HG03108 (cell line): ENCODE data around the gene PLEKHO2.
"Not testable (repeated sequence)": the region's sequence is repeated elsewhere in the genome, so short reads cannot be mapped to it uniquely, and the experiment has no call there.

Experiments
- ATAC-seq: cut with Tn5 transposase; IDR thresholded peaks from one replicate; pipeline ENCODE4 v1.9.1; 2021; ENCODE audit warnings: moderate library complexity; ENCODE audit not compliant: unreplicated experiment

PLEKHO2 gene, protein sequence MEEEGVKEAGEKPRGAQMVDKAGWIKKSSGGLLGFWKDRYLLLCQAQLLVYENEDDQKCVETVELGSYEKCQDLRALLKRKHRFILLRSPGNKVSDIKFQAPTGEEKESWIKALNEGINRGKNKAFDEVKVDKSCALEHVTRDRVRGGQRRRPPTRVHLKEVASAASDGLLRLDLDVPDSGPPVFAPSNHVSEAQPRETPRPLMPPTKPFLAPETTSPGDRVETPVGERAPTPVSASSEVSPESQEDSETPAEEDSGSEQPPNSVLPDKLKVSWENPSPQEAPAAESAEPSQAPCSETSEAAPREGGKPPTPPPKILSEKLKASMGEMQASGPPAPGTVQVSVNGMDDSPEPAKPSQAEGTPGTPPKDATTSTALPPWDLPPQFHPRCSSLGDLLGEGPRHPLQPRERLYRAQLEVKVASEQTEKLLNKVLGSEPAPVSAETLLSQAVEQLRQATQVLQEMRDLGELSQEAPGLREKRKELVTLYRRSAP

DNA sequence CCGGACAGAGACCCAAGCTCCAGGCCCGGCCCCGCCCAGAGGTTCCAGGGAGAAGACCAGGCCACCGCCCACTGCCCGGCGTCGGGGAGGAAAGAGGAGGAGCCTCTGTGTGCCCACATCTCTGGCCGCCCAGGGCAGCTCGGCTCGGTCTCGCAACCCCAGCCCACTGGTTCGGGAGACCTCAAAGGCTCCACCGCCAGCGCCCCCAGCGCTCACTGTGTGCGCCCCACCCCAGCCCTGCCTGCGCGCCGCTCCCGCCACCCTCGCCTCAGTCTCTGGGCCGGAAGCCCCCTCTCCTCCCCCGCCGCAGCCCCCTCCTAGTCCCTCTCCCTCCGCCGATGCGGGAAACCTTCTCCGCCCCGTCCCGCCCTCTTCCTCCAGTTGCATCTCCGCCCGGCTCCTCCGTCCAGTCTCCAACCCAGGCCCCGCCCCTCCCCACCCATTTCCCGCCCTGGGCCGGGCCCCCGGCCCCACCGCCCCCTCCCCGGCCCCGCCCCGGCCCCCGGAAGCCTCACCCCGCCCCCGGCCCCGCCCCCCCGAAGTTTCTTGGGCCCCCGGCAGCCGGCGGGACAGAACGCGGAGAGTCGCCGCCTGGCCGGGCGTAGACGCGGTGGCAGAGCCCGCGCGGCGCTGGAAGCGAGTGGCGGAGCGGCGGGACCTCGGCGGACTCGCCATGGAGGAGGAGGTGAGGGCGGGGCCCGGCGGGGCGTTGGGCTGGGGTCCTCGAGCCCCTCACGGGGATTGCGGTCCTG lies at the start of gene PLEKHO2:
PLEKHO2 (plus strand) TSS at position 572 of the 752 bp plus-strand sequence; CDS start at position 674, 102 bp downstream.
- peak; percentile 52 for ATAC-seq

DNA sequence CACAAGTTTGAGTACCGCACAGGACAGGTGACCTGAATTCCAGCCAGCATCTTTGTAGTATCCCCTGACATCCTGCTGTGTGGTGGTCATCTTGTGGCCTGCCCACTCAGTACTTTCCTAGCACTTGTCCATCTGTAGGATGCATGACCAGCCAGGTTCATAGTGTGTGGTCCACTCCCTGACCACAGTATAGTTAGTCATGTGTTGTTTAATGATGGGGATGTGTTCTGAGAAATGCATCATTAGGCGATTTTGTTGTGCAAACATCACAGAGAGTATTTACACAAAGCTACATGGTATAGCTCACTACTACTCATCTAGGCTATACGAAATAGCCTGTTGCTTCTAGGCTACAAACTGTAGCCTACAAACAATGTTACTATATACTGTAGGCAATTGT lies 49.4 kb upstream of the PLEKHO2 start:
- ATAC-seq: no peak

DNA sequence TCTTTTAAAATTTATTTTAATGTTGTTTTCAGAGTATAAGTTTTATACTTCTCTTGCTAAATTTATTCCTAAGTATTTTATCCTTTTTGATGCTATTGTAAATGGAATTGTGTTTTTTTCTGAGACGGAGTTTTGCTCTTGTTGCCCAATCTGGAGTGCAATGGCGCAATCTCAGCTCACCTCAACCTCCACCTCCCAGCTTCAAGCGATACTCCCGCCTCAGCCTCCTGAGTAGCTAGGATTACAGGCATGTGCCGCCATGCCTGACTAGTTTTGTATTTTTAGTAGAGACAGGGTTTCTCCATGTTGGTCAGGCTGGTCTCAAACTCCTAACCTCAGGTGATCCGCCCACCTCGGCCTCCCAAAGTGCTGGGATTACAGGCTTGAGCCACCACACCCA lies 46.4 kb upstream of the PLEKHO2 start:
- ATAC-seq: not testable (repeated sequence)

DNA sequence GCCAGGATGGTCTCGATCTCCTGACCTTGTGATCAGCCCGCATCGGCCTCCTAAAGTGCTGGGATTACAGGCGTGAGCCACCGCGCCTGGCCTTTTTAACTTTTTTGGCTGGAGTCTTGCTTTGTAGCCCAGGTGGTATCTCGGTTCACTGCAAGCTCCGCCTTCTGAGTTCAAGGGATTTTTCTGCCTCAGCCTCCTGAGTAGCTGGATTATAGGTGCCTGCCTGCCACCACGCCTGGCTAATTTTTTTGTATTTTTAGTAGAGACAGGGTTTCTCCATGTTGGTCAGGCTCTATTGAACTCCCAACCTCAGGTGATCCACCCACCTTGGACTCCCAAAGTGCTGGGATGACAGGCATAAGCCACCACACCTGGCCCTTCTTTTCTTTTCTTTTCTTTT lies 45.8 kb upstream of the PLEKHO2 start:
- not testable (repeated sequence) for ATAC-seq

DNA sequence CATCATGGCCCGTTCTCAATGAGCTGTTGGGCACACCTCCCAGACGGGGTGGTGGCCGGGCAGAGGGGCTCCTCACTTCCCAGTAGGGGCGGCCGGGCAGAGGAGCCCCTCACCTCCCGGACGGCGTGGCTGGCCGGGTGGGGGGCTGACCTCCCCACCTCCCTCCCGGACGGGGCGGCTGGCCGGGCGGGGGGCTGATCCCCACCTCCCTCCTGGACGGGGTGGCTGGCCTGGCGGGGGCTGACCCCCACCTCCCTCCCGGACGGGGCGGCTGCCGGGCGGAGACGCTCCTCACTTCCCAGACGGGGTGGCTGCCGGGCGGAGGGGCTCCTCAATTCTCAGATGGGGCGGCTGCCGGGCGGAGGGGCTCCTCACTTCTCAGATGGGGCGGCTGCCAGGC lies 42.8 kb upstream of the PLEKHO2 start:
- ATAC-seq: not testable (repeated sequence)

DNA sequence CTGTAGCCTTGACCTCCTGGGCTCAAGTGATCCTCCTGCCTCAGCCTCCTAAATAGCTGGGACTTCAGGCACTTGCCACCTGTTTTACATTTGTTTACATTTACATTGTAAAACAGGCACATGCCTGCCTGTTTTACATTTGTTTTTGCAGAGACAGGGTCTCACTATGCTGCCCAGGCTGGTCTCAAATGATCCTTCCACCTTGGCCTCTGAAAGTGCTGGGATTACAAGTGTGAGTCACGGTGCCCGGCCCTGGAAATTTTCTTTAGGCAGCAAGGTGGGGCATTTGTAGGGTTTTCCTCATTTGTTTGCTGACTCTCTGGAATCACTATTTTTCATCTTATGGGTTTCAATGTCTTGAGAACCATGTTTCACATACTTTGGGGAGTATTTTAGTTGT lies 41.2 kb upstream of the PLEKHO2 start:
- no peak for ATAC-seq

DNA sequence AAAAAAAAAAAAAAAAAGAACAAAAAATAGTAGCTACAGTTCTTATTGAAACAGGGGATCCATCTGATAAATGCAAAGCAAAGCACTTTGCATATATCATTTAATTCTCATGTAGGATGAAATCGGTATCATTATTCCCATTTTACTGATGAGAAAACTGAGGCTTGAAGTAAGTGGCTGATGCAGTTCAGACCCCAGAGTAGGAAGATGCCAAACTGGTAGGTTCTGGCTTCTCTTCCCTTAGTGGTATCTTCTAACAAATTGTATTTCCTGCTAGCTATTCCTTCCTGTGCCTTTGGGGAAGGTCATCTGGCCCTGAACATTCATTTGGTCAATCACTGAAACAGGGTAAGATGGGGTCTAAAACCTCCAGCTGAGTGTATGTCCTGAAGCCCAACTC lies 38.2 kb upstream of the PLEKHO2 start:
- ATAC-seq: no peak

DNA sequence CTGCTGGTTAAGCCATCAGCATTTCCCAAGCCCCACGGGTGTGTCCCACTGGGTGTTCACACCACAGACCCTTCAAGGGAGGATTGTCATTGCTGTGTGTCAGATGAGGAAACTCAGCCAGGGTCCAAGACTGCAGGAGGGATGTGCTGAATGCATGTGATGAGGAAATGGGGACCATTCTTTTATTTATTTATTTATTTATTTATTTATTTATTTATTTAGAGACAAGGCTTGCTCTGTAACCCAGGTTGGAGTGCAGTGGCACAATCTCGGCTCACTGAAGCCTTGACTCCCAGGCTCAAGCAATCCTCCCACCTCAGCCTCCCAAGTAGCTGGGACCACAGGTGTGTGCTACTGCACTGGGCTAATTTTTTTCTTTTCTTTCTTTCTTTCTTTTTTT lies 37.1 kb upstream of the PLEKHO2 start:
- no peak for ATAC-seq

DNA sequence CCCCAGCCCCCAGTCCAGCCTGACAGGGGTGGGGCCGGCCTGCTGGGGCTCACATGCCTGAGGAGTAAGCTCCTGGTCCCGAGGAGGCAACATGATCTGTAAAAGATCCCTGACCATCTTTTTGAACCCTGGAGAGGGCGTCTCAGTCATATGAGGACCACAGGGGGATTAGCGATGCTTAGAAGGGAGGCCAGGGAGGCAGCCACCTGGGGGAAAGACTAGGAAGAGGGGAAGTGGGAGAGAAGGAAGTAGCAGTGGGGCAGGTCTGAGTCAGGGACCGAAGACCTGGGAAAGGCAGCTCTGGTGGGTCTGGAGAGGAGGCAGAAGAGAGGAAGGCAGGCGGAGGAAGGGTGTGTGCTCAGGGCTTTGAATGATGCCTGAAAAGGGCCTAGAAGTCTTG lies 35.2 kb upstream of the PLEKHO2 start:
- ATAC-seq: no peak

DNA sequence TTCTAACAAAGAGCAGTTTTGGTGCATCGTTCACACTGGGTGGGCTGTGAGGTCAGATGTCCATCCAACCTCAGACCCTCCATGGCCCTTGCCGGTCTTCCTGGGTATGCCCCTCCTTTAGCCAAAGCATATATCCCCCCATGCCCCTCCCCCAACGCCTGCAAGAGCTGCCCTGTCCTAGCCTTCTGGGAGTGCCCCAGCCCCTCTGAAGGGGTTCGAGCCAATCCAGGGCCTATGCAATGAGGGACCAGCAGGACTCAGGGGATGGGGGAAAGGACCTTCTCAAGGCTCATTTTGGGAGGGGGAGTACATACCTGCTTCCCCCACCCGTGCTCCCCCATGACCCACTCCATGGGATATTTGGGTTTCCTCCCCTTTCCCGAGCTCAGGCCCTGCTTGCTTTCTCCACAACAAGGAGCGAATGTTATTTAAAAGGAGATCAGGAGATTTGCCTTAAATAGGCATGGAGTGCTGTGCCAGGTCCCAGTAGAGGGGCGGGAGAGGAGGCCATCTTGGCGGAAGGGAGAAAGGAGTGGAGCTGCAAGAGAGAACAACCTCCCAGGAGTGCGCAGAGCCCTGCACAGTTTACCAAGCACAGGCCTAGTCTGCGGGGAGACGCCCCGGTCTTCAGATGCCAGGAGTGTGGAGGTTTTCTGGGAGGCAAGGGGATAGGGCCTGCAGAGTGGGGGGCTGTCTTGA lies 34.5 kb upstream of the PLEKHO2 start:
- no peak for ATAC-seq

DNA sequence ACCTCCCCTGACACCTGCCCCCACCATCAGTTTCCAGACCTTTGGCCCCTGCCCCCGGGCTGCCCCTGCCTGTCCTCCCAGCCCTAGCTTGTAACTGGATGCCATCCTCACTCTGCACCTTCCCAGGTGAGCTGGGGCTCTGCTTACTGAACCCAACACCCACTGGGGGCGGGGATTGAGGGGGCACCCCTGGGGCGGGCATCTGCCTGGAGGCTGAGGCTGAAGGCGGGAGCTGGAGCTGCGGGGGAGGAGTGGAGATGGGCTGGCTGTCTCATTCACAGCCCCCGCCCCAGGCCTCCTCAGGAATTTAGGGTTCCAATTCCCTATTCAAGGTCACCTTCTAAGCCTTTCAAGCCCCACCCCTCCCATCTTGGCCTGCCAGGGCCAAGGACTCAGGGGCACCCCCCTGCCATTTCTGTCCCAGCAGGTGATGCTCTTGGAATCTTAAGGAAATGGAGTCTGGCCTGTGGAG lies 33.9 kb upstream of the PLEKHO2 start:
- no peak for ATAC-seq

DNA sequence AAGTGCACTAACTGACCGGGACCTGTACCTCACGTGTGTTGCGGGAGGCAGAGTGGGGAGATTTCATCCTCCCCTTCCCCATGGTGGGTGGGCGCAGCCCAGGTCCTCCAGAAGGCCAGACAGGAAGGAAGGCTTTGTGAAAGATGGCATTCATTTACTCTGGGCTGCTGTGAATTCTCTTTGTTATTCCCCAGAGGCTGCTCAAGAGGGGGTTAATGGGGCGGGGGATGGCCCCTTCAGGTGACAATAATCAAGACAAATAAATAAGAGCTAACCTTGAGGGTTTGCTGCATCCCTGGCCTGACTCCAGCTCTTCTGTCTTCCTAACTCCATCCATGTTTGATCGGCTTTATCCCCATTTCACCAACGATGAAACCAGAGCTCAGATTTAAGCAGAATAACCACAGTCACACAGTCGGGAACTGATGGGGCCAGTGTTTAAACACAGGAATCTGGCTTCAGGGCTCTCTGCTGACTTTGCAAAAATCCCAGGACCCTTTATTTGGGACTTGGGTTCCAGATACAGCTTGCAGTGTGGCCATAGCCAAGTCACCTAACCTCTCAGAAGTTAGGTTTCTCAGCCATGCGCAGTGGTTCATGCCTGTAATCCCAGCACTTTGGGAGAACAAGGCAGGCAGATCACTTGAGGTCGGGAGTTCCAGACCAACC lies 32.8 kb upstream of the PLEKHO2 start:
- ATAC-seq: no peak

DNA sequence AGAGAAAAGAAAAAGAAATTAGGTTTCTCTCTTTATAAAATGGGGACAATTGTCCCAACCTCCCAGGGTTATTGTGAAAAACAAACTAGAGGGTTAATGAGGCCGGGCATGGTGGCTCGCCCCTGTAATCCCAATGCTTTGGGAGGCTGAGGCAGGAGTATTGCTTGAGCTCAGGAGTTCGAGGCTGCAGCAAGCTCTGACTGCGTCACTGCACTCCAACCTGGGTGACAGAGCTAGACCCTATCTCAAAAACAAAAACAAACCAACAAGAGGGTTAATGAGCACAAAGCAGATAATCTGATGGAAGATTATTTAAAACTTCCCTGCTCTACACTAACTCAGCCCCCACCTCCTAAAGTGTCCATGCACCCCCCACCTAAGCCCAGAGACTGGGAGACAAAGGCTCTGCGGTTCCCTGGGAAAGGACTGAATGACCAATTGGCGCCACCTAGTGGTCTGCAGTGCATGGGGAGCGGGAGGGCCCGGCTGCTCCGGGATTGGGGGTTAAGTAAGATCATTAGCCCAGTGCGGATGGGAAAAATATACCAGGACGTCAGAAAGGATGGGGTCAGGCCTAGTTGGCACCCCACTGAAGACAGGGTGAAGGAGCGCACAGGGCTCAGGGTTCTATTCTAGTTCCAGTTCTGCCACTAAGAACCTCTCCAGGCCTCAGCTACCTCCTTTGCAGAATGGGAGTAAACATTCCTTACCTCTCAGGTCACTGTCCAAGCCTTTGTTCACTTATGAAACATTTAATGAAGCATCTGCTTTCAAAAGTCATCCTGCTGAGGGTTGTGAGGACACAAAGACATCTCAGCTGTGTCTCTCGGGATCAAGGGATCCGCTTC lies 31.8 kb upstream of the PLEKHO2 start:
- no peak for ATAC-seq

DNA sequence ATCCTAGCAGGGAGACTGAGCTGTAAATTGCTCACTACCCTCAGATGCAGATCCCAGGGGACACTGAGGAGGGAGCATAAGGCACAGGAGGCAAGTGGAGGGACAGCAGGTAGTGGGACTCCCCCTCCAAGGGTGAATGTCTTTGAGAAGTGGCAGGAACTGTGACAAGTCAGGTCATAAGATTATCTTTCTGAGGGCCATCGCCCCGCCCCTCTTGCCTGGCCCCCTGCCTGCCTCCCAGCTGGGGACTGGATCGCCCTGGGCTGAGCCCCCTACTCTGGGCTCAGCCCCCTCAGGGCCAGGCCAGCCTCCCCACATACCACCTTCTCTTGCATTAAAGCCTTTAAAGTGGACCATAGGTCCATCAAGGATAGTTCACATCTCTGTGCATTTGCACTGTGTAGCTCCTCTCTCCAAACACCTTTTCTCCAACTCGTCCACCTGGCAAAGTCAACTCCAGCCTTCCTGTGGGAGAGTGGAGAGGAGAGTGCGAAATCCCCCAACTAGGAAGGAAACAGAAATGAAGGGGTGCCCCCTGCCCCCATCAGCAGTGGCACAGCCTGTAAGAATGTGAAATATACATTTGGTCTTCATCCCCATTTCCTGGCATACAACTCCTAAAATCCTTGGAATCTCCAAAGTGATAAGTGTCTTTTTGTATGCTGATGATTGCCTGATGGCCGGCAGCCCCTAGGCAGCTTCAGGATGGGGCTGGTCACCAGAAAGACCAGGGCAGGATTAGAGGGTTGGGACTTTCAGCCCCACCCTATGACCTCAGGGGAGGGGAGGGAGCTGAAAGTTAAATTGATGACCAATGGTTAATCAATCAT lies 31.0 kb upstream of the PLEKHO2 start:
- ATAC-seq: no peak

DNA sequence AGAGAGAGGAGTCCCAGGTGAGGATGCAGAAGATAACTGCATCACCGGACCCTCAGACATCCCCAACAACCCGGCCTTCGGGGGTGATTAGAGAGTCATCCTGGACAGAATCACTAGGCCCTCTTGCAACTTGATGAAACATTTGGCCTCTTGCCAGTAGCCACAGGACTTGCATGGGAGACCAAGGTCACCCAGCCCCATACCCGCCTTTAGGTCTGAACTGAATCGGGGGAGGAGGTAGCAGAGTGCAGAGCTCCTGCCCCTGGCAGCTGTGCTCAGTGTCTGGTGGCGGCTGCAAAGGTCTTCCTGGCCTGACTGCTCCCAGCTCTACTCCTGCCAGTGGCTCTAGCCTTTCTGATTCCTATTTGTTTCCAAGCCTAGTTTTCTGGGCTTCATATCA lies 28.6 kb upstream of the PLEKHO2 start:
- peak; percentile 56 for ATAC-seq

DNA sequence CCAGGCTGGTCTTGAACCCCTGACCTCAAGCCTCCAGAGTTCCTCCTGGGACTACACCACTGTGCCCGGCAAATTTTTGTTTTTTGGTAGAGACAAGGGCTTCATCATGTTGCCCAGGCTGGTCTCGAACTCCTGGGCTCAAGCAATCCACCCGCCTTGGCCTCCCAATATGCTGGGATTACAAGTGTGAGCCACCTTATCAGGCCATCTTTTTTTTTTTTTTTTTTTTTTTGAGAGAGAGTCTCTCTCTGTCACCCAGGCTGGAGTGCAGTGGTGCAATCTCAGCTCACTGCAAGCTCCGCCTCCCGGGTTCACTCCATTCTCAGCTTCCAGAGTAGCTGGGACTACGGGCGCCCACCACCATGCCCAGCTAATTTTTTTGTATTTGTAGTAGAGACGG lies 27.4 kb upstream of the PLEKHO2 start:
- not testable (repeated sequence) for ATAC-seq

DNA sequence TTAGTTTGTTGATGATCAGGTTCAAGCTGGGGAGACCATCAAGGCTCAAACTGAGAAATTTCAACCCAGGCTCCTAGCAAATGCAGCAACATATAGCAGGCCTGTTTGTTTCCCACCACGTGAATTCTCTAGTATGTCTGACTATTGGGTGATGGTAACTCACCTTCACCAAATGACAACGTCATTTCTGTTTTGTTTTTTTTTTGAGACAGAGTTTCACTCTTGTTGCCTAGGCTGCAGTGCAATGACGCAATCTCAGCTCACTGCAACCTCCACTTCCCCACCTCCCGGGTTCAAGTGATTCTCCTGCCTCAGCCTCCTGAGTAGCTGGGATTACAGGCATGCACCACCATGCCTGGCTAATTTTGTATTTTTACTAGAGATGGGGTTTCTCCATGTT lies 26.8 kb upstream of the PLEKHO2 start:
- not testable (repeated sequence) for ATAC-seq

DNA sequence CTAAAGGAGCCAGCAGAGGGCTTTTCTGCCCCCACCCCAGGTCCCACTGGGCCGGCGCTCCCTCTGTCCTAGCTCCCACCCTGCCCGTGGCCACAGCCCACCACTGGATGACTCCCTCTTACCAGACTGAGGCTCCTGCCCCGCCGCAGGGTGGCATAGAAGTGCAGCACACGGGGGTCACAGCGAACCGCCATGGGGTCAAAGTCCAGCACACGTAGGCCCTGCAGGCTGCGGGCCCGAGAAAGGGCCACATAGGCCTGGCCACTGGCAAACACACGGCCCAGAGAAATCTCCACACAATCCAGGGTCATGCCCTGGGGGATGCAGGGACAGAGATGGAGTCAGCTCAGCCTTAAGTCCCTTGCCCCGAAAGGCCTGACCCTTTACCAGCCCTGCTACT lies 25.3 kb upstream of the PLEKHO2 start:
- no peak for ATAC-seq

DNA sequence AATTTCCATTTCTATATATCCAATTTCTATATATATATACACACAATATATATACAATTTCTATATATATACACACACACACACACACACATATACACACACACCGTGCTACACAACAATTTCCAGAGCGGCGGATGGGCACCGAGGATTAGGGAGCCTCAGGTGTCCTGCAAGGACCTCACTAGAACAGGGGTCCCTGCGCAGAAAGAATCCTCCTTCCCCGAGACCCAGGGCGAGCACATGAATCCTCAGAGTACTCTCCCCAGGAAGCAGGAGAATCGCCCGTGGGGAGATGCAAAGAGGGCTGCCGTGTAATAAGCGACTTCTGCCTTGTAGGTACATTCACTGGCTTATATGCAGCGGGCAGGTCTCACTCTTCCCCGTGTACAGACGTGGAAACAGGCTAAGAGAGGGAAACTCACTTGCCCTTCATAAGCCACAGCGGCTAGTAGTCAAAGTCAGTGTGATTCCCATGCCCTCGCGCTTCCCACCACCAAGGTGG lies 16.7 kb upstream of the PLEKHO2 start:
- no peak for ATAC-seq
